Fibroblast of the aortic adventitia (primary cell): ENCODE measurements around the gene ARHGEF7. TPM values are rescaled to one million over a fixed set of nuclear protein-coding genes. Genes with fewer than 3 reads are reported as not detected.

ENCODE experiments used
- DNase-seq: peaks from one replicate; pipeline ENCODE4 v3.0.0-alpha.2; 2010; ENCODE audit warnings: low read depth
- H3K4me3 ChIP-seq: 2 replicates; pipeline ENCODE4 v1.5.1; 2011; ENCODE audit warnings: low read depth, mild to moderate bottlenecking, control low read depth, low read length, moderate library complexity
- CTCF ChIP-seq: IDR thresholded peaks from 2 replicates; pipeline ENCODE4 v1.5.1; 2011; ENCODE audit warnings: mild to moderate bottlenecking, low read length, control low read depth, inconsistent platforms; ENCODE audit not compliant: insufficient read depth
- total RNA-seq: library from RNA; depleted of rRNA; stranded (reverse); fragments of >200 nt; gene quantifications from 2 replicates; pipeline ENCODE4 v1.2.3, GENCODE V29; 2012; ENCODE audit warnings: low replicate concordance

The ARHGEF7 gene
- total RNA-seq, 1 donor = 35.9 TPM

DNA sequence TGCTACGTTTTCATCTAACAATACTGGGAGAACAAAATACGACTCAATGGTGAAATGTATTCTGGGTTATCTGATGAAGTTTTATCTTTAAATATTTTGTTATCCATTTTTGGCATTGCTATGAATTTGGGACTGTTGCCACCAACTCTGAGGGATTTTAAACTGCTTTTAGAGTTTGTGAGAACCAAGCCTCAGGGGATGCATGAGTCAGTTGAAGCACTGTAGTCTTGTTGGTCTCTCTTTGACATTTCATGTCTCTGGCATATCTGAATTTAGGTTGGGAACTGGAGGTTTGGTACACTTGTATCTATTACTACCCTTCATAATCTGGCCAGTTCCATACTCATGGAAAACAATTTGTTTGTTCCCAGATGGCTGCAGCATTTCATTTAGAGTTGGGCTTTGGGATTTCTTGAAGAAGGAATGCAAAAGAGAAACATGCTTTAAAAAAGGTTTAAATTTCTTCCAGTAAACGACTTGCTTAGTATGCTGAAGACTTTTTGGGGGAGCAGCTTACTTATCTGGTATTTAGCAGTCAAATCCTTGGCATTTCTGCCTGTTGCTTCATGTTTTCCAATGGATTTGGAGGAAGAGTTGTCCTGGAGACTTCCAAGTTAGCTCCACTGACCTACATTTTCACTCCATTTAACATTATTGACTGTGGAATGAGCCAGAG lies 28.9 kb downstream of the ARHGEF7 start:
- peak; percentile 49 for DNase-seq
- no peak for TF ChIP-seq CTCF
- H3K4me3 ChIP-seq = no peak overlapping the region

DNA sequence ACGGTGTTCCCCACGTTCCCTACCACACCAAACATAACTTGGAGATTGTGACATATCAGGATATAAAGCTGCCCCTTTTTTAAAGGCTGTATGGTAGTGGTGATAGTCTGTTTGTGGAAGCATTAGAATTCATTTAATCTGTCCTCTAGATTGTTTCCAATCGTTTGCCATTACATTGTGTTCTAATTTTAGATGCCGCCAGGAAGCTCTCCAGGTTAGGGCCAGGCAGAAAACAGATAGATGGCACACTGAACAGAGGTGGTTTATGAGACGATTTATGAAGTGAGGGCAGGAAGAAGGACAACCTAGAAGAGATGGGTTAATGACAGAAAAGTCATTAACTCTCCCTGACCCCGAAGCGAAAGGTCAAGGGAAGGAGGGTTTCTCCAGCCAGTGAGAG lies 30.0 kb downstream of the ARHGEF7 start:
- H3K4me3 ChIP-seq = no peak overlapping the region
- no peak for DNase-seq
- no peak for TF ChIP-seq CTCF

GRCh38 chr13:111145506-111145905 lies 30.4 kb downstream of the ARHGEF7 start:
- no peak for TF ChIP-seq CTCF
- no peak overlapping the region for H3K4me3 ChIP-seq
- DNase-seq = no peak

DNA sequence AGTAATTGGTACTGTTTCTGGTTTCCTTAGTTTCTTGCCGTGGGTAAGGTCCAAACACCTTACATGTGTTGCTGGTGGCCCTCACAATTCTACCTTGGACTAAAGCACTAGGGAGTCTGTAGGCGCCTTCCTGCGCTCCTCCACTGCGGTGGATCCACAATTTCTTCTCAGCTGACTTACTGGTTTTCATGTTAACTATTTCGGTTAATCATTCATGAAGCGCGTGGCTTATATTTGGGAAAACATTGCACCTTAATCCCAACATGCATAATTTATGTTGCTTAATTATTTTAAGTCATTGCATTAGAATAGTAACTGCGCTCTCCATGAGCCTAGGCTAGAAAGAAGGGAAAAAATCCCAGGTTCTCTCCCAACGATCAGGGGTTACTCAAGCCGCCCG lies 37.7 kb downstream of the ARHGEF7 start:
- DNase-seq = no peak
- TF ChIP-seq CTCF = no peak
- peak overlapping the region; percentile 83 for H3K4me3 ChIP-seq

- DNase-seq = peak; percentile 85
- peak; percentile 3 for TF ChIP-seq CTCF
Observed at GRCh38 chr13:111153279-111153976, 38.3 kb downstream of the ARHGEF7 start.

GRCh38 chr13:111153977-111154332 lies 38.8 kb downstream of the ARHGEF7 start:
- peak; percentile 23 for TF ChIP-seq CTCF
- peak overlapping the region; percentile 83 for H3K4me3 ChIP-seq
- DNase-seq = no peak

More at GRCh38 chr13:111153279-111153976, 38.3 kb downstream of the ARHGEF7 start:
- peak overlapping the region; percentile 83 for H3K4me3 ChIP-seq
